Activated gamma-delta T cell treated with anti-CD3 and anti-CD28 coated beads, Interleukin-2, amount 50 U/mL, for 16 hours (primary cell): Measurements from ENCODE around the gene GANC.
"Not testable (repeated sequence)": the region's sequence is repeated elsewhere in the genome, so short reads cannot be mapped to it uniquely, and the experiment has no call there.

Experiments used
- DNase-seq: peaks from one replicate; pipeline ENCODE4 v3.0.0-alpha.2; 2020; ENCODE audit warnings: low read depth

The GANC gene, protein sequence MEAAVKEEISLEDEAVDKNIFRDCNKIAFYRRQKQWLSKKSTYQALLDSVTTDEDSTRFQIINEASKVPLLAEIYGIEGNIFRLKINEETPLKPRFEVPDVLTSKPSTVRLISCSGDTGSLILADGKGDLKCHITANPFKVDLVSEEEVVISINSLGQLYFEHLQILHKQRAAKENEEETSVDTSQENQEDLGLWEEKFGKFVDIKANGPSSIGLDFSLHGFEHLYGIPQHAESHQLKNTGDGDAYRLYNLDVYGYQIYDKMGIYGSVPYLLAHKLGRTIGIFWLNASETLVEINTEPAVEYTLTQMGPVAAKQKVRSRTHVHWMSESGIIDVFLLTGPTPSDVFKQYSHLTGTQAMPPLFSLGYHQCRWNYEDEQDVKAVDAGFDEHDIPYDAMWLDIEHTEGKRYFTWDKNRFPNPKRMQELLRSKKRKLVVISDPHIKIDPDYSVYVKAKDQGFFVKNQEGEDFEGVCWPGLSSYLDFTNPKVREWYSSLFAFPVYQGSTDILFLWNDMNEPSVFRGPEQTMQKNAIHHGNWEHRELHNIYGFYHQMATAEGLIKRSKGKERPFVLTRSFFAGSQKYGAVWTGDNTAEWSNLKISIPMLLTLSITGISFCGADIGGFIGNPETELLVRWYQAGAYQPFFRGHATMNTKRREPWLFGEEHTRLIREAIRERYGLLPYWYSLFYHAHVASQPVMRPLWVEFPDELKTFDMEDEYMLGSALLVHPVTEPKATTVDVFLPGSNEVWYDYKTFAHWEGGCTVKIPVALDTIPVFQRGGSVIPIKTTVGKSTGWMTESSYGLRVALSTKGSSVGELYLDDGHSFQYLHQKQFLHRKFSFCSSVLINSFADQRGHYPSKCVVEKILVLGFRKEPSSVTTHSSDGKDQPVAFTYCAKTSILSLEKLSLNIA (N-terminal part only)

DNA sequence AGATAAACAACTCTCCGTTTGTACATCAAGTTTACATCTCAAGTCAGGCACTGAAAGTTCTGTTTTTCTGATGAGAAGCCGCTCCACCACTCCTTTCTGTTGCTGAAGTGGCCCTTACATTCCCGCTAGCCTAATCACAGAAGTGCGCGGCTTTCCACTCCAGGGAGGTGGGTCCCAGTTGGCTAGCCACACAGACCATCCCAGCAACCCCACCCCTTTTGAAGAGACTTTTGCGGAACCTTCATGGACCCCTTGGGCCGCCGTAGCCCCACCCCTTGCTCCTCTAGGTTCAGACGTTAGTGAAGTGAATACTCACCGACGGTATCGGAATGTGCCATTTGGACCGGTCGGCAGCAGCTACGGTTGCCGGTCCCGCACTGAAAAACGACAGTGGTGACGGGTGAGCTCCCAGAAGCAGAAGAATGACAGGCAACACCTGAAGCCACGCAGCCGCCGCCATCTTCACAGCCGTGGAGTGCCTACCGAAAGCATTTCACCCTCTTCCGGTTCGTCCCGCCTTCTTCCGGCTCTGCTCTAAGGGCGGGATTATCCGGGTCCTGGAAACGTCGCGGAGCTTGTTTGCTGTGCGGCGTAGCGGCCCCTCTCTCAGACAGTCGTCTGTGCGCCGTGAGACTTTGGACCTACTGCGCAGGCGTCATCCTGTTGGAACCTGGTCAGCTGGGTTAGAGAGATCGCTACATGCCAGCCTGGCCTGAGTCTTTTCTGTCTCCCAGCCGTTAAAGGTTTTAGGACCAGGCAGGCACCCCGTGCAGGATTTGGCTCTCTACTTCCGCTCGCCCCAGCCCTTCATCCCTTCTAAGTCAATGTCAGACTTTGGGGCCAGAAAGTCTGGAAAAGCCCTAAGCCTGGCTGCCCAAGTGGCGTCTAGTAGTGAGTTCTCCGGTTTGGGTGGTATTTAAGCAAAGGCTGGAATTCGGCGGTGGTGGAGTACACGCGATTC lies at the start of gene GANC, which contains the start of gene TMEM87A:
GANC (plus strand) TSS at position 263 of the 961 bp plus-strand sequence. CDS start 1,281 bp downstream, outside the sequence.
TMEM87A (minus strand) TSS at position 495 of the 961 bp plus-strand sequence; CDS start at position 460, 35 bp downstream.
- DNase-seq, result peak; percentile 94

DNA sequence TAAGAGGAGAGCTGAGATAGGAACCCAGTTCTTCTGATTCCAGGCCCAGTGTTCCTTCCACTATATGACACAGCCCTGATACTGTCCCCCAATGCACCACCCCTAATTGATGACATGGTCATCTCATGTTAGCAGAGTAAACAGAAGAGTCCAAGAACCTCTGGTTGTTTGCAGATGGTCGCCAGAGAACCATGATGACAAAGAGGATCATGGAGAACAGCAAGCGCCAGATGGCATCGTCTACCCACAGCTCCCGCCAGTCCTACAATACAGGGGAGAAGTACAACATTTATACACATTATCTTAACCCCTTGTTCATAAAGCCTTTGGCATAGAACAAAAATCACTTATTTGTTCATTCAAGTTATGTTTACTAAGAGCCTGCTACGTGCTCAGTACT lies 46.4 kb upstream of the GANC start:
- no peak for DNase-seq

- DNase-seq, result no peak
Observed at GRCh38 chr15:42228036-42228435, 45.0 kb upstream of the GANC start.

- not testable (repeated sequence) for DNase-seq
Observed at GRCh38 chr15:42228981-42229380, 44.0 kb upstream of the GANC start.

GRCh38 chr15:42231088-42231487 lies 41.9 kb upstream of the GANC start:
- no peak for DNase-seq

DNA sequence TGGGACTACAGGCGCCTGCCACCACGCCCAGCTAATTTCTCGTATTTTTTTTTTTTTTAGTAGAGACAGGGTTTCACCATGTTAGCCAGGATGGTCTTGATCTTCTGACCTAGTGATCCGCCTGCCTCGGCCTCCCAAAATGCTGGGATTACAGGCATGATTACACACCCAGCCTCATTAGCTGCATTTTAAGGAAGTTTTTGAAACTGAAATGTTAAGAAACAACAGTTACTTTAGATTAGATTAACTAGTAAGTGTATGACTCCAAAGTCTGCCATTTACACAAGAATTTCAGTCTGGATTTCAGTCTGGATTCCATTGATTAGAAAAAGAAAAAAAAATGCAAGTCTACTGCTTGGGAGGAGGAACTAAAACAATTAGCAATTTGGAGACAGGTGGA lies 40.4 kb upstream of the GANC start:
- DNase-seq, result no peak

- no peak for DNase-seq
Observed at GRCh38 chr15:42233107-42233506, 39.9 kb upstream of the GANC start.

GRCh38 chr15:42239528-42240182 lies 33.3 kb upstream of the GANC start:
- DNase-seq, result no peak

DNA sequence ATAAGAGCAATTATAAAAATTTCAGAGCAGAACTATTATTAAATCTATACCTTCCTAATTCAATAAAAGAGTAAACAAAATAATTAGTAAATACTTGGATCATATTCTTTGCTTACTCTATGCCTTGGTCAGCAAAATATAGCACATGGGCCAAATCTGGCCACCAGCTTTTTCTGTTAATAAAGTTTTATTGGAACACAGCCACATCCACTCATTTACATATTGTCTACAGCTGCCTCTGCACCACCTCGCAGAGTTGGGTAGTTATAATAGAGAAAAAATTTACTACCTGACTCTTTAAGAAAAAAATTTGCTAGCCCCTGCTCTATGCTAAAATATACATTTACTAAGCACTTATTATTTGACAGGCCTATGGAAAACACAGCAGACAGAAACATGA lies 32.2 kb upstream of the GANC start:
- no peak for DNase-seq

DNA sequence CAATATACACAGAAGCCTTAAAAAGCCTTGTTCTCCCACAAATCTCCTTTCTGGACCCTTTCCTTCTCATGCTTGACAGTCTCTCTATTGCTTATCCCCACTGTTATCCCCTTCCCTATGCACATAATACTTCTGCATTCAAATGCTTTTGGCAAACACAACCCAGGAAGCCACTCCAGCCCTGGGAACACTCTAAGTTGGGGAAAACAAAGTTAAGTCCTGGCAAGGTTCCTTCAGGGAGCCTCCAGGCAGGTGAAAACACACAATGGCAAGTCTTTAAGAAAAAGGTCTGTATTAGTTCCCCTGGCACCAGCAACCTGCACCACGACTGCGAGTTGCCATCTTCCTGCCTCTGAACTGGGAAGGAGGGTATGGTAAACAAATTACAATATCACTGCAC lies 19.7 kb upstream of the GANC start:
- DNase-seq, result no peak

GRCh38 chr15:42264795-42265194 lies 8.2 kb upstream of the GANC start:
- no peak for DNase-seq

DNA sequence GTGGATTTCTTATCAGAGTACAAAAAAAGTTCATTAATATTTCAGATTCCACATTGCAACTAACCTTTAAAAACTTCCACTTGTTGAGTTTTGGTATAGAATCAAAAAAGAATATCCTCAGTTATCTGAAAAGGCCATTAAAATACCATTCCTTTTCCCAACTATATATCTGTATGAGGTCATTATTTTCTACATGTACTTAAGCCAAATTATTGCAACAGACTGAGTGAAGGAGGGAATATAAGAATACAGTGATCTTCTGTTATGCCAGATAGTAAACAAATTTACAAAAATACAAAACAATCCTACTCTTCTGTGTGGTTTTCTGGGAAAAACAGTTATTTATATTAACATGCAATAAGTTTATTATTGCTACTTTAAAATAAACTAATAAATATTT lies 5.7 kb upstream of the GANC start:
- DNase-seq, result no peak

DNA sequence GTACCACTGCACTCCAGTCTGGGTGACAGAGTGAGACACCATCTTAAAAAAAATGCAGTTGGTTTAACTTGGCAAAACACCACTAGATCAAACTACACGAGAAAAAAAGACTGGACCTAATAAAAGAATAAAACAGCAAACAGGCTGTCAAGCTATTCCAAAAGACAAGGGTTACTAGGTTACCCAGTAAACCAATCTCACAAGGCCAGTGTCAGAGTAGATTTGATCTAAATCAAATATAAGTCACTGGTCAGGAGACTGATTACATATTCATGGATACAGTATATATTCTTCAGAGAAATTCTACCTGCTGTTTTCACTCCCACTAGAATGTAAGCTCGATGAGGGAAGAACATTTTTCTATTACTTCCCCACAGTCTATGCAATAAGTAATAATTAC lies 2.5 kb upstream of the GANC start:
- DNase-seq, result no peak

GRCh38 chr15:42270996-42271395 lies 2.0 kb upstream of the GANC start:
- DNase-seq, result no peak

GRCh38 chr15:42273900-42274701 lies 1.1 kb downstream of the GANC start:
- peak; percentile 34 for DNase-seq

- DNase-seq, result no peak
Observed at GRCh38 chr15:42274702-42274989, 1.6 kb downstream of the GANC start.

DNA sequence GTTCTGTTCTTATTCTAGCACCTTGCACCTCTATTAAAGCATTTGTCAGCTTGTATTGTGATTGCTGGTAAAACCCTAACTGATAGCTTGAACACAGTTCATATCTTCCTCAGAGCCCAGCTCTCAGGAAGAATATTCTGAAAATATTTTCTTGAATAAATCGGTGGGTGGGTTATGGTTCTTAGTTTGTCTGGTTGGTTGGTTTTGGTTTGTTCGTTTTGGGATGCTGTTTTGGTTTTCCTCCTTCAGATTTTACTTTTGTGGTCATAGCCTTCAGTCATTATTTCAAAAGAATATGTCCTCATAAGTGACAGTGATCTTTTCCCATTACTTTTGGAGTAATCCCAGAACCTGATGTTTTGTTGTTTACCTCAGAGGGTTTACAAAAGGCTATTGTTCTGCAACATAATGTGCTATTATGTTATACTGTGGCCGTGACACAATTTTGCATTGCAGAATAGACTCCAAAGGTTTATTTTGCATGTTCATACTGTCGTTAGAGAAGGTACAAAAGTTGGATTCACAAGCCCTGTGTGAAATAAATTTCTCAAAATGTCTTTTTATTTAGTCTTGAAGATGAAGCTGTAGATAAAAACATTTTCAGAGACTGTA lies 2.9 kb downstream of the GANC start:
- DNase-seq, result no peak

GRCh38 chr15:42276762-42277161 lies 3.8 kb downstream of the GANC start:
- DNase-seq, result no peak

GRCh38 chr15:42279234-42279723 lies 6.3 kb downstream of the GANC start:
- no peak for DNase-seq

DNA sequence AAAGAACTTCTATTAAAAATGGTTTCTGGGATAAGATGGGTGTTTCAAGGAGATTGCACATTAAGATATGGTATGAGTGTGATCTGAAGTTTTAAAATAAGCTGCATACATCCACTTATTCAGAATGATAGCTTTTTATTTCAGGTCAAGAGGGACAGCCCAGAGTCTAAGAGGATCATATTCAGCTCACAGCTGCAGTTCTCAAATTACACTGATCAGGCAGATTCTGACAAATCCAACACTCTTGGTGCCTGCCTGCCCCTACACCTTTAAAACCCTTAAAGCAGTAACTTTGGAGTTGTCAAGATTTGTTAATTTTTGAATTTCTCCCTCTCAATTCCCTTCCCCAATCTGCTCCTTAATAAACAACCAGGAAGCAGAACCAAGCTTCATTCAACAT lies 9.3 kb downstream of the GANC start:
- no peak for DNase-seq
